Peyer's patch (tissue), 4 donors: ENCODE data around the gene TESMIN. TPM values are rescaled to one million over a fixed set of nuclear protein-coding genes. Genes with fewer than 3 reads are reported as not detected.
A peak's percentile ranks its signal among the peaks of the same experiment; 100 is the strongest.

ENCODE experiments used
- DNase-seq, 3 donors: peaks; one replicate each; pipeline ENCODE4 v3.0.0-alpha.2; 2017 to 2019
- H3K27ac ChIP-seq, 4 donors: fragments of 200-600 bp; sonication (generic); one replicate each; pipeline ENCODE4 v1.5.1; 2016 to 2019
- H3K27me3 ChIP-seq, 2 donors: fragments of 200-600 bp; sonication (generic); one replicate each; pipeline ENCODE4 v1.5.1; 2019
- H3K36me3 ChIP-seq, 3 donors: fragments of 200-600 bp; sonication (generic); one replicate each; pipeline ENCODE4 v1.5.1; 2016 to 2019
- H3K4me1 ChIP-seq, 4 donors: fragments of 200-600 bp; sonication (generic); one replicate each; pipeline ENCODE4 v1.5.1; 2016 to 2019
- H3K4me3 ChIP-seq, 4 donors: fragments of 200-600 bp; sonication (generic); 1 replicate in 3 of 4; 2 replicates in 1 of 4; pipeline ENCODE4 v1.5.1; 2016 to 2019; ENCODE audit warnings: mild to moderate bottlenecking in 1 of 4
- H3K9me3 ChIP-seq, 4 donors: fragments of 200-600 bp; sonication (generic); one replicate each; pipeline ENCODE4 v1.5.1; 2016 to 2019; ENCODE audit warnings: mild to moderate bottlenecking in 1 of 4
- CTCF ChIP-seq, 6 experiments: fragments of 450-650 bp in 4 of 6; fragments of 200-600 bp in 2 of 6; sonication (generic) in 1 of 6; IDR thresholded peaks; one replicate each; pipeline ENCODE4 v1.5.1; 2017 to 2019; ENCODE audit warnings: antibody characterized with exemption in 6 of 6, mild to moderate bottlenecking in 3 of 6, moderate library complexity in 1 of 6
- POLR2A ChIP-seq, 2 donors: fragments of 450-650 bp; IDR thresholded peaks; one replicate each; pipeline ENCODE4 v1.5.1; 2017; ENCODE audit warnings: antibody characterized with exemption in 2 of 2, mild to moderate bottlenecking in 2 of 2, moderate library complexity in 2 of 2
- total RNA-seq, 4 donors: library from RNA; depleted of rRNA; stranded (reverse); fragments of >200 nt; gene quantifications; one replicate each; pipeline ENCODE4 v1.1.0, GENCODE V29; 2016

The TESMIN gene
- total RNA-seq, 4 donors from 2014 or later, result 2.6 to 16.7 (median 8.2) TPM

DNA sequence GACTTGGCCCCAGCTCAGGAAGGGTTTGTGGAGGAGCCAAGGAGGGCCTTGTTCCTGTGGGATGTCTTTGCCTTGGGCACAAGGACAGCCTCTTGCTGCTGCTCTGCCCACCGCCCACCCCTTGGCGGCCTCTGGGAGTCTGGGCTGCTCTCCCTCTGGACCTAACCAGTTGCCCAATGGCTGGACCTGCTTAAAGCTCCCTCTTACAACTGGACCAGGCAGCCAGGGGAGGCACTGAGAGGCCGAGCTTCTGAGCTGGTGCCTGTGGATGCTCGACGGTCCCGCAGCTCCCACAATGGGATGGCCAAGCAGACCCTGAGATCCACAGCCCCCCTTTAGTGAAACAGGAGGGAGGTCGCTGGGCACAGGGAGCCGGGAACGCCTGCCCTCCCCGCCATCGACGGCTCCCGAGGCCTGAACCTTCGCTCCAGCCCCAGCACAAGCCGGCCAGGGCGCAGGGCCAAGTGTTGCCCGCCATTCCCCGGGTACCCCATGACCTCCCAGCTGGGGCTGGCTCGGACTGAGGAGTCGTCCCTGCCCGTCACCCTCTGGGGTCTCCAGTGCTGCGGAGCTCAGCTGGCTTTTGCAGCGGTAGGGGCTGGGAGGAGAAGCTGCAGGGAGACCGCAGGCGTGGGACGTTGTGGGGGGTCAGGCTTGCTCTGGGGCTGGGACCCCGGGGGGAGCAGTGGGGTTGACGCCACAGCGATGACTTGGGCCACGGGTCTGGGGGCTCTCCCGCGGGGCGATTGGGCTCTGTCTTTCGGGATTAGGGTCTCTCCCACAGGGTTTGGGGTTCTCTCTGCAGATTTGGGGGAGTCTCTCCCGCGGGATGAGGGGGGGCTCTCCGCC, 67.6 kb downstream of the TESMIN start:
- H3K9me3 ChIP-seq, result no peaks in the 10 kb centered on the region
- H3K36me3 ChIP-seq, result no peaks in the 10 kb centered on the region
- TF ChIP-seq CTCF (IDR thresholded peaks at IDR 0.05) (no peak), POLR2A (IDR thresholded peaks at IDR 0.05) (no peak)
- no peak overlapping the region for H3K27ac ChIP-seq
- DNase-seq, result peak in 1 of 3 donors; percentile 32
- peaks cover 0 to 14% (median 5%) of the 10 kb centered on the region in 4 donors for H3K4me1 ChIP-seq
- H3K4me3 ChIP-seq, result peak overlapping the region in 2 of 4 donors; percentile 45 to 47
- H3K27me3 ChIP-seq, result peaks cover 0 to 19% of the 10 kb centered on the region in 2 donors

- TF ChIP-seq CTCF (IDR thresholded peaks at IDR 0.05) (no peak), POLR2A (IDR thresholded peaks at IDR 0.05) (no peak)
- Histone ChIP-seq H3K4me1 (peaks cover 0 to 14% (median 5%) of the 10 kb centered on the region in 4 donors), H3K27ac (no peak overlapping the region), H3K36me3 (no peaks in the 10 kb centered on the region), H3K27me3 (peaks cover 0 to 19% of the 10 kb centered on the region in 2 donors), H3K4me3 (no peak overlapping the region), H3K9me3 (no peaks in the 10 kb centered on the region)
- peak in 1 of 3 donors; percentile 15 for DNase-seq
Observed at GRCh38 chr11:68683121-68683520, 68.2 kb downstream of the TESMIN start.

- TF ChIP-seq POLR2A (IDR thresholded peaks at IDR 0.05), result no peak
- no peak for TF ChIP-seq CTCF (IDR thresholded peaks at IDR 0.05)
- peaks cover 0 to 19% of the 10 kb centered on the region in 2 donors for H3K27me3 ChIP-seq
- no peaks in the 10 kb centered on the region for H3K36me3 ChIP-seq
- H3K4me3 ChIP-seq, result no peak overlapping the region
- no peak overlapping the region for H3K27ac ChIP-seq
- H3K9me3 ChIP-seq, result no peaks in the 10 kb centered on the region
- peak in 1 of 3 donors; percentile 36 for DNase-seq
- peaks cover 0 to 14% (median 5%) of the 10 kb centered on the region in 4 donors for H3K4me1 ChIP-seq
Observed at GRCh38 chr11:68682531-68682961, 68.8 kb downstream of the TESMIN start.

DNA sequence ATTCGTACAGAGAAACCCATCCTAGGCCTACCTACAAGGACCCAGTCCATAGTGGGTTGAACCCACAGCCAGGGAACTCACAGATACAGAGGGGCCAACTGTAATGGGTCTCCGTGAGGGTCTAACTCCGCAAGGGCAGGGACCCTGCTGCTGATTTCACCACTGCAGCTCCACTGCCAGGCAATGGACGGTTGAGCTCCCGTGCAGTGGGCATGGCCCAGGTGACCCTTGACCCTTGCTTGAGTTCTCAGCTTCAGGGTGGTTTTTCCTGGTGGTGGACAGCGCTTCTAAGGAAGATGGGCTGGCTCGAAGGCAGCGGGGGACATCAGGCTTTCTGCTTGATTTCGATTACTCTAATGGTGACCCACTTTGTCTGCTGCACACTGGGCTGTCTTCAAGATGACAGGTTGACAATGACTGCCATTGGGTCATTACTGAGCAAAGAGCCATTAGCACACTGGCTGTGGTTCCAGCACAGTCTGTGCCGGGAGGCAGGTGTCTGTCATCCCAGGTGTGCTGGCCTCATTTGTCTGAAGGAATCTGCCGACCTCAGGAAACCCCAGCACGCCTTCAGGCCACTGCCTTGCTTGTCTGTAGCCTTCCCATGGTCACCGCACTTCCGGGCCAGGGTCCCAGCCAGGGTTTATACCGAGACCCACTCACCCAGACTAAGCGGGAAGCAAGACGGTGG, 70.6 kb downstream of the TESMIN start:
- no peaks in the 10 kb centered on the region for H3K36me3 ChIP-seq
- peaks cover 0 to 19% of the 10 kb centered on the region in 2 donors for H3K27me3 ChIP-seq
- peak in 1 of 3 donors; percentile 25 for DNase-seq
- peaks cover 0 to 14% (median 5%) of the 10 kb centered on the region in 4 donors for H3K4me1 ChIP-seq
- no peaks in the 10 kb centered on the region for H3K9me3 ChIP-seq
- TF ChIP-seq CTCF (IDR thresholded peaks at IDR 0.05), result no peak
- TF ChIP-seq POLR2A (IDR thresholded peaks at IDR 0.05), result no peak
- H3K27ac ChIP-seq, result no peak overlapping the region
- H3K4me3 ChIP-seq, result no peak overlapping the region

DNA sequence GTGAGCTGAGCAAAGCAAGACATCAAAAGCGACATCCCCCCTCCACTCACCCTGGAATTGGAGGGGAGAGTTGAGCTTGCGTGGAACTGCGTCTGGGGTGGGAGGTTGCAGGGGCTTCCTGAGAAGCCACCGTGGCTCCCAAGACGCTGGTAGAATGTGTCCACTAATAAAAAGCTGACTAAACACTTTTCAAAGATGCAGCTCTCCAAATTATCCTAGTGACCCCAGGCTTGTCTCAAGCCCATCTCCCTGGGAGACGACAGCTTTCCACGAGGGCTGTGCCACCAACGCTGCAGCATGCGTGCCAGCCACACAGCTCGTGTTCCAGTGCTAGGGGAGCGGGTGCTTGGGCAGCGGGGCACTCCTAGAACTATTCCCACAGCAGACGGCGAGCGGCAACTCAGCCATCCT, 73.3 kb downstream of the TESMIN start:
- H3K4me3 ChIP-seq, result no peak overlapping the region
- no peak for TF ChIP-seq POLR2A (IDR thresholded peaks at IDR 0.05)
- TF ChIP-seq CTCF (IDR thresholded peaks at IDR 0.05), result no peak
- H3K27me3 ChIP-seq, result no peaks in the 10 kb centered on the region
- no peaks in the 10 kb centered on the region for H3K4me1 ChIP-seq
- H3K9me3 ChIP-seq, result peaks cover 0 to 5% (median 0%) of the 10 kb centered on the region in 4 donors
- peak in 1 of 3 donors; percentile 27 for DNase-seq
- no peaks in the 10 kb centered on the region for H3K36me3 ChIP-seq
- no peak overlapping the region for H3K27ac ChIP-seq
